Immature natural killer cell (primary cell): ENCODE results near the gene CCDC54. TPM values are rescaled to one million over a fixed set of nuclear protein-coding genes. Genes with fewer than 3 reads are reported as not detected.

Source experiments
- DNase-seq, 3 donors: peaks; one replicate each; pipeline ENCODE4 v3.0.0; 2022; ENCODE audit warnings: mixed read lengths in 1 of 3
- H3K27ac Mint-ChIP-seq, 6 donors: one replicate each; pipeline ENCODE4 v1.8.0; 2020; ENCODE audit warnings: mixed read lengths in 6 of 6, mild to moderate bottlenecking in 5 of 6, inconsistent platforms in 4 of 6, moderate library complexity in 3 of 6
- H3K27me3 Mint-ChIP-seq, 3 donors: one replicate each; pipeline ENCODE4 v1.8.0; 2020 to 2021; ENCODE audit warnings: low read depth in 3 of 3, mild to moderate bottlenecking in 3 of 3, mixed read lengths in 3 of 3, moderate library complexity in 3 of 3, inconsistent platforms in 1 of 3
- H3K36me3 Mint-ChIP-seq, 3 donors: one replicate each; pipeline ENCODE4 v1.8.0; 2020; ENCODE audit warnings: mixed read lengths in 3 of 3, inconsistent platforms in 2 of 3, mild to moderate bottlenecking in 2 of 3
- H3K4me1 Mint-ChIP-seq, 2 donors: one replicate each; pipeline ENCODE4 v1.8.0; 2020; ENCODE audit warnings: inconsistent platforms in 2 of 2, mild to moderate bottlenecking in 2 of 2, mixed read lengths in 2 of 2, moderate library complexity in 1 of 2
- H3K4me3 Mint-ChIP-seq, 5 donors: one replicate each; pipeline ENCODE4 v1.8.0; 2020; ENCODE audit warnings: mild to moderate bottlenecking in 5 of 5, mixed read lengths in 5 of 5, inconsistent platforms in 3 of 5, moderate library complexity in 3 of 5
- H3K9me3 Mint-ChIP-seq, 6 donors: one replicate each; pipeline ENCODE4 v1.8.0; 2020; ENCODE audit warnings: mild to moderate bottlenecking in 6 of 6, mixed read lengths in 6 of 6, inconsistent platforms in 4 of 6, moderate library complexity in 3 of 6
- polyA plus RNA-seq, 3 donors: library from polyadenylated mRNA; unstranded; fragments of 300-500 nt; fragmentation: Illumina TruSeq; gene quantifications; one replicate each; pipeline ENCODE4 v1.2.3, GENCODE V29; 2021

CCDC54 gene
- polyA plus RNA-seq, 3 donors from 2014 or later: 0.32 TPM; not detected in 2

GRCh38 chr3:107404727-107405469, 27.7 kb downstream of the CCDC54 start:
- H3K9me3 Mint-ChIP-seq: peaks cover 3 to 12% (median 6%) of the 10 kb centered on the region in 6 donors
- no peak overlapping the region for H3K27ac Mint-ChIP-seq
- DNase-seq: no peak
- no peaks in the 10 kb centered on the region for H3K4me1 Mint-ChIP-seq
- peaks cover 4 to 5% (median 5%) of the 10 kb centered on the region in 3 donors for H3K36me3 Mint-ChIP-seq
- no peak overlapping the region for H3K4me3 Mint-ChIP-seq
- H3K27me3 Mint-ChIP-seq: peaks cover 4% of the 10 kb centered on the region in 3 donors

GRCh38 chr3:107407355-107407754, 30.1 kb downstream of the CCDC54 start:
- H3K27ac Mint-ChIP-seq: no peak overlapping the region
- DNase-seq: no peak
- peaks cover 3 to 14% (median 8%) of the 10 kb centered on the region in 6 donors for H3K9me3 Mint-ChIP-seq
- H3K36me3 Mint-ChIP-seq: peaks cover 4 to 5% (median 5%) of the 10 kb centered on the region in 3 donors
- H3K4me1 Mint-ChIP-seq: no peaks in the 10 kb centered on the region
- no peak overlapping the region for H3K4me3 Mint-ChIP-seq
- peaks cover 4% of the 10 kb centered on the region in 3 donors for H3K27me3 Mint-ChIP-seq

- Mint-ChIP-seq H3K27ac (no peak overlapping the region), H3K27me3 (peaks cover 4% of the 10 kb centered on the region in 3 donors), H3K9me3 (peaks cover 3 to 14% (median 8%) of the 10 kb centered on the region in 6 donors), H3K4me3 (no peak overlapping the region), H3K4me1 (no peaks in the 10 kb centered on the region), H3K36me3 (peaks cover 4 to 5% (median 5%) of the 10 kb centered on the region in 3 donors)
- DNase-seq: no peak
Observed at GRCh38 chr3:107408513-107408912, 31.3 kb downstream of the CCDC54 start.

- Mint-ChIP-seq H3K9me3 (peaks cover 3 to 14% (median 8%) of the 10 kb centered on the region in 6 donors), H3K4me3 (no peak overlapping the region), H3K36me3 (peaks cover 4 to 5% (median 5%) of the 10 kb centered on the region in 3 donors), H3K4me1 (peaks cover 5 to 8% of the 10 kb centered on the region in 2 donors), H3K27ac (no peak overlapping the region), H3K27me3 (peaks cover 4 to 5% (median 4%) of the 10 kb centered on the region in 3 donors)
- DNase-seq: no peak
Observed at GRCh38 chr3:107409365-107409764, 32.1 kb downstream of the CCDC54 start.

GRCh38 chr3:107410606-107411005, 33.4 kb downstream of the CCDC54 start:
- H3K9me3 Mint-ChIP-seq: peaks cover 3 to 14% (median 8%) of the 10 kb centered on the region in 6 donors
- peaks cover 4 to 5% (median 5%) of the 10 kb centered on the region in 3 donors for H3K36me3 Mint-ChIP-seq
- no peak overlapping the region for H3K27ac Mint-ChIP-seq
- DNase-seq: no peak
- H3K27me3 Mint-ChIP-seq: peaks cover 2 to 4% (median 4%) of the 10 kb centered on the region in 3 donors
- peaks cover 7 to 12% of the 10 kb centered on the region in 2 donors for H3K4me1 Mint-ChIP-seq
- H3K4me3 Mint-ChIP-seq: no peak overlapping the region

GRCh38 chr3:107411056-107411455, 33.8 kb downstream of the CCDC54 start:
- peaks cover 3 to 14% (median 8%) of the 10 kb centered on the region in 6 donors for H3K9me3 Mint-ChIP-seq
- DNase-seq: no peak
- peaks cover 4 to 5% (median 5%) of the 10 kb centered on the region in 3 donors for H3K36me3 Mint-ChIP-seq
- H3K4me1 Mint-ChIP-seq: peaks cover 7 to 16% of the 10 kb centered on the region in 2 donors
- H3K4me3 Mint-ChIP-seq: no peak overlapping the region
- peaks cover 2 to 4% (median 4%) of the 10 kb centered on the region in 3 donors for H3K27me3 Mint-ChIP-seq
- no peak overlapping the region for H3K27ac Mint-ChIP-seq

- peaks cover 4 to 5% (median 5%) of the 10 kb centered on the region in 3 donors for H3K36me3 Mint-ChIP-seq
- H3K4me1 Mint-ChIP-seq: peaks cover 10 to 19% of the 10 kb centered on the region in 2 donors
- no peak overlapping the region for H3K27ac Mint-ChIP-seq
Observed at GRCh38 chr3:107411779-107412178, 34.5 kb downstream of the CCDC54 start.

GRCh38 chr3:107412376-107412775, 35.1 kb downstream of the CCDC54 start:
- Mint-ChIP-seq H3K4me3 (no peak overlapping the region), H3K27me3 (peaks cover 2 to 4% (median 2%) of the 10 kb centered on the region in 3 donors), H3K27ac (no peak overlapping the region), H3K4me1 (peaks cover 10 to 19% of the 10 kb centered on the region in 2 donors), H3K9me3 (peaks cover 3 to 14% (median 8%) of the 10 kb centered on the region in 6 donors), H3K36me3 (peaks cover 4 to 5% (median 5%) of the 10 kb centered on the region in 3 donors)
- DNase-seq: no peak

More at GRCh38 chr3:107411779-107412178, 34.5 kb downstream of the CCDC54 start:
- peaks cover 3 to 14% (median 8%) of the 10 kb centered on the region in 6 donors for H3K9me3 Mint-ChIP-seq
- no peak for DNase-seq
- peaks cover 2 to 4% (median 4%) of the 10 kb centered on the region in 3 donors for H3K27me3 Mint-ChIP-seq
- no peak overlapping the region for H3K4me3 Mint-ChIP-seq

- peaks cover 2 to 8% (median 2%) of the 10 kb centered on the region in 3 donors for H3K27me3 Mint-ChIP-seq
- peaks cover 10 to 19% of the 10 kb centered on the region in 2 donors for H3K4me1 Mint-ChIP-seq
- DNase-seq: no peak
- no peak overlapping the region for H3K4me3 Mint-ChIP-seq
- peaks cover 4 to 5% (median 5%) of the 10 kb centered on the region in 3 donors for H3K36me3 Mint-ChIP-seq
- H3K27ac Mint-ChIP-seq: no peak overlapping the region
- peaks cover 3 to 14% (median 8%) of the 10 kb centered on the region in 6 donors for H3K9me3 Mint-ChIP-seq
Observed at GRCh38 chr3:107413264-107413663, 36.0 kb downstream of the CCDC54 start.

GRCh38 chr3:107414325-107414964, 37.2 kb downstream of the CCDC54 start:
- H3K27me3 Mint-ChIP-seq: peaks cover under 1 to 8% (median 2%) of the 10 kb centered on the region in 3 donors
- peaks cover 10 to 19% of the 10 kb centered on the region in 2 donors for H3K4me1 Mint-ChIP-seq
- peaks cover 1 to 8% (median 4%) of the 10 kb centered on the region in 6 donors for H3K9me3 Mint-ChIP-seq
- DNase-seq: peak in 1 of 3 donors; percentile 12
- peaks cover 2% of the 10 kb centered on the region in 3 donors for H3K36me3 Mint-ChIP-seq
- peak overlapping the region in 1 of 5 donors; percentile 33 for H3K4me3 Mint-ChIP-seq
- H3K27ac Mint-ChIP-seq: peak overlapping the region in 1 of 6 donors; percentile 14

GRCh38 chr3:107416138-107416537, 38.9 kb downstream of the CCDC54 start:
- H3K27ac Mint-ChIP-seq: peak overlapping the region in 3 of 6 donors; percentile 44 to 79 (median 62)
- H3K4me3 Mint-ChIP-seq: no peak overlapping the region
- H3K27me3 Mint-ChIP-seq: peaks cover 2 to 8% (median 3%) of the 10 kb centered on the region in 3 donors
- H3K4me1 Mint-ChIP-seq: peaks cover 12 to 22% of the 10 kb centered on the region in 2 donors
- no peaks in the 10 kb centered on the region for H3K36me3 Mint-ChIP-seq
- no peak for DNase-seq
- peaks cover 0 to 2% (median 0%) of the 10 kb centered on the region in 6 donors for H3K9me3 Mint-ChIP-seq

- Mint-ChIP-seq H3K4me1 (peaks cover 13 to 24% of the 10 kb centered on the region in 2 donors), H3K27me3 (peaks cover 2 to 9% (median 5%) of the 10 kb centered on the region in 3 donors), H3K9me3 (peaks cover 0 to 2% (median 0%) of the 10 kb centered on the region in 6 donors), H3K4me3 (no peak overlapping the region), H3K36me3 (no peaks in the 10 kb centered on the region), H3K27ac (no peak overlapping the region)
- DNase-seq: no peak
Observed at GRCh38 chr3:107416886-107417285, 39.6 kb downstream of the CCDC54 start.

GRCh38 chr3:107421170-107421792, 44.0 kb downstream of the CCDC54 start:
- H3K9me3 Mint-ChIP-seq: no peaks in the 10 kb centered on the region
- H3K27me3 Mint-ChIP-seq: peaks cover 5 to 12% (median 7%) of the 10 kb centered on the region in 3 donors
- peak; percentile 34 to 46 (median 42) for DNase-seq
- no peaks in the 10 kb centered on the region for H3K36me3 Mint-ChIP-seq
- H3K4me3 Mint-ChIP-seq: peak overlapping the region in 2 of 5 donors; percentile 33 to 74
- H3K4me1 Mint-ChIP-seq: peaks cover 3 to 6% of the 10 kb centered on the region in 2 donors
- H3K27ac Mint-ChIP-seq: no peak overlapping the region
